K562 (cell line): ENCODE results near the gene PPP6R1. TPM values are rescaled to one million over a fixed set of nuclear protein-coding genes. Genes with fewer than 3 reads are reported as not detected.

ENCODE experiments used
- EP300 ChIP-seq: IDR thresholded peaks from 2 replicates; pipeline ENCODE4 v1.6.1; 2012; ENCODE audit warnings: low read length, improper control_type of control experiment
- ETV5 ChIP-seq: sonication (generic); formaldehyde crosslinking; IDR thresholded peaks from 2 replicates; pipeline ENCODE4 v1.4.0; 2020; ENCODE audit warnings: low read depth, mild to moderate bottlenecking, missing genetic modification reagents
- ETV6 ChIP-seq, 3 experiments: fragments of 150-350 bp in 1 of 3; sonication (generic) in 1 of 3; formaldehyde crosslinking in 1 of 3; IDR thresholded peaks; 2 replicates each; pipeline versions ENCODE4 v1.6.1 to v1.8.0; 2014 to 2022; ENCODE audit warnings: borderline replicate concordance in 2 of 3, low read depth in 2 of 3, antibody characterized with exemption in 1 of 3, low read length in 1 of 3, mild to moderate bottlenecking in 1 of 3, missing genetic modification reagents in 1 of 3
- GTF2F1 ChIP-seq: IDR thresholded peaks from 2 replicates; pipeline ENCODE4 v1.6.1; 2011; ENCODE audit warnings: low read depth, low read length, improper control_type of control experiment
- KLF13 ChIP-seq: fragments of 450-650 bp; IDR thresholded peaks from 2 replicates; pipeline ENCODE4 v1.6.1; 2016; ENCODE audit warnings: missing genetic modification characterization, low read depth, mild to moderate bottlenecking, missing compliant biosample characterization, moderate library complexity, borderline replicate concordance
- PHF8 ChIP-seq: fragments of 200-600 bp; sonication (generic); IDR thresholded peaks from 2 replicates; pipeline ENCODE4 v1.6.1; 2012; ENCODE audit warnings: mixed run types, mild to moderate bottlenecking, inconsistent platforms, low read length, moderate library complexity, borderline replicate concordance
- TBL1XR1 ChIP-seq, 2 experiments: IDR thresholded peaks; 2 replicates each; pipeline ENCODE4 v1.6.1; 2012; ENCODE audit warnings: improper control_type of control experiment in 2 of 2, low read length in 2 of 2, mild to moderate bottlenecking in 1 of 2
- ZNF384 ChIP-seq: IDR thresholded peaks from 2 replicates; pipeline ENCODE4 v1.6.1; 2012; ENCODE audit warnings: low read depth, low read length, improper control_type of control experiment
- ZNF551 ChIP-seq: fragments of 250-450 bp; sonication (Bioruptor Pico); IDR thresholded peaks from 2 replicates; pipeline ENCODE4 v1.5.0; 2021; ENCODE audit warnings: mild to moderate bottlenecking, moderate library complexity
- ZNF766 ChIP-seq: fragments of 200-800 bp; sonication (Bioruptor generic); conservative IDR thresholded peaks from 2 replicates; pipeline ENCODE4 v1.6.1; 2016; ENCODE audit warnings: missing genetic modification characterization, missing compliant biosample characterization
- polyA plus RNA-seq, 8 experiments: library from polyadenylated mRNA; depleted of rRNA in 4 of 8; stranded (reverse) in 5 of 8; unstranded in 3 of 8; fragments of >200 nt; fragmentation: Nextera tagmentation in 2 of 8; fragmentation: Illumina TruSeq in 1 of 8; extraction: Ambion mirVana in 2 of 8; extraction: Trizol in 1 of 8; gene quantifications; 2 replicates each; pipeline versions ENCODE4 v1.2.1 to v1.2.3, GENCODE V29; 2011 to 2014; ENCODE audit warnings: inconsistent platforms in 1 of 8, missing spikeins in 1 of 8
- total RNA-seq, 7 experiments: library from RNA; depleted of rRNA in 6 of 7; stranded (reverse); fragments of >200 nt in 6 of 7; fragmentation: Illumina TruSeq in 2 of 7; extraction: Trizol in 2 of 7; gene quantifications; 2 replicates each; pipeline versions ENCODE4 v1.2.1 to v1.2.3, GENCODE V29; 2011 to 2021; ENCODE audit warnings: low replicate concordance in 1 of 7
- TF ChIP-seq, protein P1 (sequence below): IDR thresholded peaks from 2 replicates; pipeline ENCODE4 v1.6.1; 2016; ENCODE audit warnings: missing genetic modification characterization, missing compliant biosample characterization
- TF ChIP-seq, protein P2 (sequence below), 2 experiments: fragments of 450-650 bp; IDR thresholded peaks; 2 replicates each; pipeline ENCODE4 v1.6.1; 2016
- TF ChIP-seq, protein P3 (sequence below): fragments of 250-450 bp; sonication (Bioruptor Pico); IDR thresholded peaks from 2 replicates; pipeline ENCODE4 v1.5.0; 2020; ENCODE audit warnings: mild to moderate bottlenecking, borderline replicate concordance
- TF ChIP-seq, protein P4 (sequence below): fragments of 450-650 bp; IDR thresholded peaks from 2 replicates; pipeline ENCODE4 v1.7.1; 2018; ENCODE audit warnings: mild to moderate bottlenecking, low read depth; ENCODE audit not compliant: partially characterized antibody
- TF ChIP-seq, protein P5 (sequence below), 2 experiments: IDR thresholded peaks; 2 replicates each; pipeline ENCODE4 v1.6.1; 2012; ENCODE audit warnings: improper control_type of control experiment in 2 of 2, low read depth in 2 of 2, low read length in 2 of 2, borderline replicate concordance in 1 of 2

Gene PPP6R1
- total and polyA plus RNA-seq, 9 of the 15 experiments (the other 6 are each of a cell fraction or from before 2014, with no cell fraction given): 0.48 to 135 (median 37.2) TPM

DNA sequence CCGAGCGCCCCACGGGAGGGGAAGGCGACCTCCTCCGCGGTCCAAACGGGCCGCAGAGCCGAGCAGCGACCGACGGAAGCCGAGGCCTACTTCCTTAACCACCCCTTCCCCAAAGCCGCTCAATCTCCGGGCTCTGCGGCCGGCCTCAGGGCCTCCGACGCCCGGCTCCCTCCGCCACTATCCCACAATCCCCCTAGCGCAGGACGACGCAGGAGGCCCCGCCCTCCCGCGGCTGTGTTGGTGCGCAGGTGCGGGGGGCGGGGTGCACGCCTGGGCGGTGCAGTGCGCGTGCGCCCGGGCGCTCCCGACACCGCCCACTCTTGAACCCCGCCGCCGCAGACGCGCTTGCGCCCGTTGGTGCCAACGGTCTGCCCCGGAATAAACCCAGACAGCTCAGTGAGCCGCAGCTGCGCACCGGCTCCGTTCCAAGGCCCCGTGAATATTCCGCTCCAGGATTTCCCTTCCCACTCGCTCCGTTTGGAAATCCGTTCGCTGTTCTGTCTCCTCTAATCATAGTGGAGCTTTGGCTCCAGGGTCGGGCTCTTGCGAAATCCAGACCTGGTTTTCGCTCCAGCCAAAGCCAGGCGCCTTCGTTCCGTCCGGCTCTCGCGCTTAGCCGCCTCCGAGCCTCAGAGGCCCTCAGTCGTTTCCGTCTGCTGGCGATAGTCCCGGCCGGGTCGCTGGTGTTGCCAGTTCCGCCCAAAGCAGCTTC, at the start of gene PPP6R1 (continued):
- TF ChIP-seq, protein P1, sequence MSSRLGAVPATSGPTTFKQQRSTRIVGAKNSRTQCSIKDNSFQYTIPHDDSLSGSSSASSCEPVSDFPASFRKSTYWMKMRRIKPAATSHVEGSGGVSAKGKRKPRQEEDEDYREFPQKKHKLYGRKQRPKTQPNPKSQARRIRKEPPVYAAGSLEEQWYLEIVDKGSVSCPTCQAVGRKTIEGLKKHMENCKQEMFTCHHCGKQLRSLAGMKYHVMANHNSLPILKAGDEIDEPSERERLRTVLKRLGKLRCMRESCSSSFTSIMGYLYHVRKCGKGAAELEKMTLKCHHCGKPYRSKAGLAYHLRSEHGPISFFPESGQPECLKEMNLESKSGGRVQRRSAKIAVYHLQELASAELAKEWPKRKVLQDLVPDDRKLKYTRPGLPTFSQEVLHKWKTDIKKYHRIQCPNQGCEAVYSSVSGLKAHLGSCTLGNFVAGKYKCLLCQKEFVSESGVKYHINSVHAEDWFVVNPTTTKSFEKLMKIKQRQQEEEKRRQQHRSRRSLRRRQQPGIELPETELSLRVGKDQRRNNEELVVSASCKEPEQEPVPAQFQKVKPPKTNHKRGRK (tag): no peak
- TF ChIP-seq, protein P2, sequence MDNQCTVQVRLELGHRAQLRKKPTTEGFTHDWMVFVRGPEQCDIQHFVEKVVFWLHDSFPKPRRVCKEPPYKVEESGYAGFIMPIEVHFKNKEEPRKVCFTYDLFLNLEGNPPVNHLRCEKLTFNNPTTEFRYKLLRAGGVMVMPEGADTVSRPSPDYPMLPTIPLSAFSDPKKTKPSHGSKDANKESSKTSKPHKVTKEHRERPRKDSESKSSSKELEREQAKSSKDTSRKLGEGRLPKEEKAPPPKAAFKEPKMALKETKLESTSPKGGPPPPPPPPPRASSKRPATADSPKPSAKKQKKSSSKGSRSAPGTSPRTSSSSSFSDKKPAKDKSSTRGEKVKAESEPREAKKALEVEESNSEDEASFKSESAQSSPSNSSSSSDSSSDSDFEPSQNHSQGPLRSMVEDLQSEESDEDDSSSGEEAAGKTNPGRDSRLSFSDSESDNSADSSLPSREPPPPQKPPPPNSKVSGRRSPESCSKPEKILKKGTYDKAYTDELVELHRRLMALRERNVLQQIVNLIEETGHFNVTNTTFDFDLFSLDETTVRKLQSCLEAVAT (IDR thresholded peaks at IDR 0.05): 0 out of 4 replicates have a peak, but pooled peaks of 1 of the 2 experiments have one; percentile 10
- peak; percentile 72 for TF ChIP-seq PHF8
- peak; percentile 86 for TF ChIP-seq EP300
- TF ChIP-seq ETV6 (IDR thresholded peaks at IDR 0.05; ENCODE audit: borderline replicate concordance in 1 of 2, low read depth in 2 of 2, low read length in 1 of 2): peak; percentile 30 to 63; a peak in 2 of 4 replicates
- TF ChIP-seq ETV6 (CRISPR knock-in tag; IDR thresholded peaks at IDR 0.05; ENCODE audit: borderline replicate concordance): no peak
- TF ChIP-seq, protein P3, sequence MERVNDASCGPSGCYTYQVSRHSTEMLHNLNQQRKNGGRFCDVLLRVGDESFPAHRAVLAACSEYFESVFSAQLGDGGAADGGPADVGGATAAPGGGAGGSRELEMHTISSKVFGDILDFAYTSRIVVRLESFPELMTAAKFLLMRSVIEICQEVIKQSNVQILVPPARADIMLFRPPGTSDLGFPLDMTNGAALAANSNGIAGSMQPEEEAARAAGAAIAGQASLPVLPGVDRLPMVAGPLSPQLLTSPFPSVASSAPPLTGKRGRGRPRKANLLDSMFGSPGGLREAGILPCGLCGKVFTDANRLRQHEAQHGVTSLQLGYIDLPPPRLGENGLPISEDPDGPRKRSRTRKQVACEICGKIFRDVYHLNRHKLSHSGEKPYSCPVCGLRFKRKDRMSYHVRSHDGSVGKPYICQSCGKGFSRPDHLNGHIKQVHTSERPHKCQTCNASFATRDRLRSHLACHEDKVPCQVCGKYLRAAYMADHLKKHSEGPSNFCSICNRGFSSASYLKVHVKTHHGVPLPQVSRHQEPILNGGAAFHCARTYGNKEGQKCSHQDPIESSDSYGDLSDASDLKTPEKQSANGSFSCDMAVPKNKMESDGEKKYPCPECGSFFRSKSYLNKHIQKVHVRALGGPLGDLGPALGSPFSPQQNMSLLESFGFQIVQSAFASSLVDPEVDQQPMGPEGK (CRISPR knock-in tag): no peak
- peak; percentile 94 for TF ChIP-seq ZNF766 (CRISPR knock-in tag)
- TF ChIP-seq ZNF551: no peak
- peak; percentile 89 for TF ChIP-seq GTF2F1
- TF ChIP-seq ZNF384: peak; percentile 71
- peak; percentile 93 to 96; a peak in 3 of 4 replicates for TF ChIP-seq TBL1XR1 (IDR thresholded peaks at IDR 0.05; ENCODE audit: low read length in 2 of 2)
- TF ChIP-seq, protein P4, sequence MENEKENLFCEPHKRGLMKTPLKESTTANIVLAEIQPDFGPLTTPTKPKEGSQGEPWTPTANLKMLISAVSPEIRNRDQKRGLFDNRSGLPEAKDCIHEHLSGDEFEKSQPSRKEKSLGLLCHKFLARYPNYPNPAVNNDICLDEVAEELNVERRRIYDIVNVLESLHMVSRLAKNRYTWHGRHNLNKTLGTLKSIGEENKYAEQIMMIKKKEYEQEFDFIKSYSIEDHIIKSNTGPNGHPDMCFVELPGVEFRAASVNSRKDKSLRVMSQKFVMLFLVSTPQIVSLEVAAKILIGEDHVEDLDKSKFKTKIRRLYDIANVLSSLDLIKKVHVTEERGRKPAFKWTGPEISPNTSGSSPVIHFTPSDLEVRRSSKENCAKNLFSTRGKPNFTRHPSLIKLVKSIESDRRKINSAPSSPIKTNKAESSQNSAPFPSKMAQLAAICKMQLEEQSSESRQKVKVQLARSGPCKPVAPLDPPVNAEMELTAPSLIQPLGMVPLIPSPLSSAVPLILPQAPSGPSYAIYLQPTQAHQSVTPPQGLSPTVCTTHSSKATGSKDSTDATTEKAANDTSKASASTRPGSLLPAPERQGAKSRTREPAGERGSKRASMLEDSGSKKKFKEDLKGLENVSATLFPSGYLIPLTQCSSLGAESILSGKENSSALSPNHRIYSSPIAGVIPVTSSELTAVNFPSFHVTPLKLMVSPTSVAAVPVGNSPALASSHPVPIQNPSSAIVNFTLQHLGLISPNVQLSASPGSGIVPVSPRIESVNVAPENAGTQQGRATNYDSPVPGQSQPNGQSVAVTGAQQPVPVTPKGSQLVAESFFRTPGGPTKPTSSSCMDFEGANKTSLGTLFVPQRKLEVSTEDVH: peak; percentile 83
- TF ChIP-seq, protein P5, sequence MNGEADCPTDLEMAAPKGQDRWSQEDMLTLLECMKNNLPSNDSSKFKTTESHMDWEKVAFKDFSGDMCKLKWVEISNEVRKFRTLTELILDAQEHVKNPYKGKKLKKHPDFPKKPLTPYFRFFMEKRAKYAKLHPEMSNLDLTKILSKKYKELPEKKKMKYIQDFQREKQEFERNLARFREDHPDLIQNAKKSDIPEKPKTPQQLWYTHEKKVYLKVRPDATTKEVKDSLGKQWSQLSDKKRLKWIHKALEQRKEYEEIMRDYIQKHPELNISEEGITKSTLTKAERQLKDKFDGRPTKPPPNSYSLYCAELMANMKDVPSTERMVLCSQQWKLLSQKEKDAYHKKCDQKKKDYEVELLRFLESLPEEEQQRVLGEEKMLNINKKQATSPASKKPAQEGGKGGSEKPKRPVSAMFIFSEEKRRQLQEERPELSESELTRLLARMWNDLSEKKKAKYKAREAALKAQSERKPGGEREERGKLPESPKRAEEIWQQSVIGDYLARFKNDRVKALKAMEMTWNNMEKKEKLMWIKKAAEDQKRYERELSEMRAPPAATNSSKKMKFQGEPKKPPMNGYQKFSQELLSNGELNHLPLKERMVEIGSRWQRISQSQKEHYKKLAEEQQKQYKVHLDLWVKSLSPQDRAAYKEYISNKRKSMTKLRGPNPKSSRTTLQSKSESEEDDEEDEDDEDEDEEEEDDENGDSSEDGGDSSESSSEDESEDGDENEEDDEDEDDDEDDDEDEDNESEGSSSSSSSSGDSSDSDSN (IDR thresholded peaks at IDR 0.05; ENCODE audit: borderline replicate concordance in 1 of 2, low read depth in 2 of 2, low read length in 2 of 2): peak; percentile 77 to 88; a peak in 3 of 4 replicates
- peak; percentile 87 for TF ChIP-seq ETV5 (CRISPR knock-in tag)
- TF ChIP-seq KLF13 (tag): peak; percentile 95
